ENCODE results near the gene CD6. TPM values are rescaled to one million over a fixed set of nuclear protein-coding genes. Genes with fewer than 3 reads are reported as not detected.

CD6 gene
- not detected in 2 replicates for polyA plus RNA-seq (2011; rRNA removed)
- not detected in 2 replicates for polyA minus RNA-seq (2011; rRNA and poly(A)+ RNA removed)

- Histone ChIP-seq H3K9me3 (ENCODE audit: control insufficient read depth, insufficient read depth, low read length) (no peaks in the 10 kb centered on the region), H3K4me3 (ENCODE audit: low read depth, low read length) (no peak within 1 kb of the TSS), H3K27ac (ENCODE audit: low read depth, low read length) (no peak within 1 kb of the TSS), H3K27me3 (ENCODE audit: control insufficient read depth, insufficient read depth, low read length) (peaks cover 27% of the 10 kb centered on the region)
- DNase-seq (ENCODE audit: low read depth, low spot score) = no peak
- CTCF ChIA-PET = interaction anchor here (1.0 to 1.5 kb wide), 2 partner anchors 10 to 20 kb away, joined by 3 read pairs; no protein-coding TSS in a partner anchor
- no peak for TF ChIP-seq CTCF (IDR thresholded peaks at IDR 0.05; ENCODE audit: low read depth, low read length)
- POLR2A ChIA-PET = no interaction called here
Observed at GRCh38 chr11:60971520-60971919, at the start of gene CD6. CD6 (plus strand) TSS chr11:60971680; CDS start chr11:60971866, 186 bp downstream.

GRCh38 chr11:60921777-60922335, 49.6 kb upstream of the CD6 start:
- TF ChIP-seq CTCF (IDR thresholded peaks at IDR 0.05; ENCODE audit: low read depth, low read length) = no peak
- Histone ChIP-seq H3K27me3 (ENCODE audit: control insufficient read depth, insufficient read depth, low read length) (no peaks in the 10 kb centered on the region), H3K4me3 (ENCODE audit: low read depth, low read length) (no peak overlapping the region), H3K27ac (ENCODE audit: low read depth, low read length) (no peak overlapping the region), H3K9me3 (ENCODE audit: control insufficient read depth, insufficient read depth, low read length) (no peaks in the 10 kb centered on the region; the same call in 1 of the 2 replicates)
- no peak for DNase-seq (ENCODE audit: low read depth, low spot score)
- ChIA-PET POLR2A (interaction anchor here (0.8 kb wide), 1 partner anchor 17 kb away, joined by 4 read pairs; no protein-coding TSS in a partner anchor), CTCF (no interaction called here)

GRCh38 chr11:60922906-60923305, 48.6 kb upstream of the CD6 start:
- ChIA-PET CTCF (no interaction called here), POLR2A (interaction anchor here (1.4 kb wide), 1 partner anchor 8 kb away, joined by 6 read pairs; no protein-coding TSS in a partner anchor)
- Histone ChIP-seq H3K27ac (ENCODE audit: low read depth, low read length) (no peak overlapping the region), H3K27me3 (ENCODE audit: control insufficient read depth, insufficient read depth, low read length) (no peaks in the 10 kb centered on the region), H3K4me3 (ENCODE audit: low read depth, low read length) (no peak overlapping the region), H3K9me3 (ENCODE audit: control insufficient read depth, insufficient read depth, low read length) (no peaks in the 10 kb centered on the region; the same call in 1 of the 2 replicates)
- no peak for TF ChIP-seq CTCF (IDR thresholded peaks at IDR 0.05; ENCODE audit: low read depth, low read length)
- no peak for DNase-seq (ENCODE audit: low read depth, low spot score)

GRCh38 chr11:60923326-60923725, 48.2 kb upstream of the CD6 start:
- Histone ChIP-seq H3K27ac (ENCODE audit: low read depth, low read length) (no peak overlapping the region), H3K9me3 (ENCODE audit: control insufficient read depth, insufficient read depth, low read length) (no peaks in the 10 kb centered on the region; the same call in 1 of the 2 replicates), H3K4me3 (ENCODE audit: low read depth, low read length) (no peak overlapping the region), H3K27me3 (ENCODE audit: control insufficient read depth, insufficient read depth, low read length) (no peaks in the 10 kb centered on the region)
- DNase-seq (ENCODE audit: low read depth, low spot score) = no peak
- CTCF ChIA-PET = interaction anchor here (1.0 to 1.1 kb wide), 2 partner anchors 8 to 10 kb away, joined by 3 to 4 read pairs; partner anchors contain the start of gene TMEM109
- POLR2A ChIA-PET = interaction anchor here (1.0 to 1.4 kb wide), 2 partner anchors 8 to 10 kb away, joined by 5 to 6 read pairs; partner anchors contain the start of gene TMEM109
- TF ChIP-seq CTCF (IDR thresholded peaks at IDR 0.05; ENCODE audit: low read depth, low read length) = no peak

GRCh38 chr11:60923800-60924109, 47.7 kb upstream of the CD6 start:
- POLR2A ChIA-PET = interaction anchor here (1.0 to 1.4 kb wide), 2 partner anchors 9 to 10 kb away, joined by 5 to 6 read pairs; partner anchors contain the start of gene TMEM109
- CTCF ChIA-PET = interaction anchor here (1.0 to 1.1 kb wide), 2 partner anchors 8 to 10 kb away, joined by 3 to 4 read pairs; partner anchors contain the start of gene TMEM109
- no peaks in the 10 kb centered on the region for H3K27me3 ChIP-seq (ENCODE audit: control insufficient read depth, insufficient read depth, low read length)
- peak overlapping the region; percentile 79 for H3K4me3 ChIP-seq (ENCODE audit: low read depth, low read length)
- no peak for DNase-seq (ENCODE audit: low read depth, low spot score)
- no peak overlapping the region for H3K27ac ChIP-seq (ENCODE audit: low read depth, low read length)
- no peak for TF ChIP-seq CTCF (IDR thresholded peaks at IDR 0.05; ENCODE audit: low read depth, low read length)
- H3K9me3 ChIP-seq (ENCODE audit: control insufficient read depth, insufficient read depth, low read length) = no peaks in the 10 kb centered on the region; the same call in 1 of the 2 replicates
